HPDE6-E6E7 (cell line): Measurements from ENCODE around the gene DCHS2.

Experiments used
- DNase-seq: peaks from one replicate; pipeline ENCODE4 v3.0.0; 2011; ENCODE audit warnings: missing footprints; ENCODE audit errors: extremely low spot score

Gene DCHS2

GRCh38 chr4:154211506-154211905 is 280.1 kb downstream of the DCHS2 start:
- DNase-seq, result no peak

DNA sequence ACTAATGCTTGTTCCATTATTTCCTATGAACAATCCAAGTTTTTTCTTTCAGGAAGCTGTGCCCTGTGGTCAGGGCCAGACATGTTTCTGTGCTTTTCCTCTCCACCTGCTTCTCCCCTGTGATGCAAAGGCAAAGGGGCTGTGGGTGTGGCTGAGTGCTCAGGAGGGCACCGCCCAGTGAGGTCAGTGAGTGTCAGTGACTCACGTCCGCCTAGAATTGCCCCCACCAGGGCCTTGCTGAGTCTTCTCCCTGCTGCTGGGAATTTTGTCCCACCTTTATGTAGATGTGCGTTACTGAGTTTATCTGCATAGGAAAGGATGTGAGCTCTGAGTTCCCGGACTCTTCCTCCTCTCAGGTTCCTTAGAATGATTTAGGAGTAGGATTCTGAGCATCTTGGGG is 283.2 kb downstream of the DCHS2 start:
- DNase-seq, result peak; percentile 19

DNA sequence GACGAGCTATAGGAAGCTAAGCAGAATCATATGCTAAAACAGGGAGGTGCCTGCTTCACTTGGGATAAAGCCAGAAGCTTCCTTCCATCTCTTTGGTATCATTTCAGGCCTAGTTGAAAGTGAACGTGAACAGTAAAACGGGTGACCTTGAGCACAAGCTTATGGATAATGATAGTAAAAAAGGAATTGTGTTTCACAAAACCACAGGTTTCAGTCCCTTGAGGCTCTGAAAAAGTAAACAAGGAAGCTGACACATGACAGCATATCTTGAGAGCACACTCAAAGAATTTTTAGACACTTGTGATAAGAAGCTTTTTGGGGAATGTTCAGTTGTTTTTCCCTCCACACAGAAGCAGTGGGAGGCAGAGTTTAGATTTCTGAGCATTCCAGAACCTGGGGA is 286.1 kb downstream of the DCHS2 start:
- DNase-seq, result no peak

- DNase-seq, result no peak
Measured at GRCh38 chr4:154194649-154195048, 296.9 kb downstream of the DCHS2 start.

GRCh38 chr4:154192585-154192984 is 299.0 kb downstream of the DCHS2 start:
- DNase-seq, result no peak

DNA sequence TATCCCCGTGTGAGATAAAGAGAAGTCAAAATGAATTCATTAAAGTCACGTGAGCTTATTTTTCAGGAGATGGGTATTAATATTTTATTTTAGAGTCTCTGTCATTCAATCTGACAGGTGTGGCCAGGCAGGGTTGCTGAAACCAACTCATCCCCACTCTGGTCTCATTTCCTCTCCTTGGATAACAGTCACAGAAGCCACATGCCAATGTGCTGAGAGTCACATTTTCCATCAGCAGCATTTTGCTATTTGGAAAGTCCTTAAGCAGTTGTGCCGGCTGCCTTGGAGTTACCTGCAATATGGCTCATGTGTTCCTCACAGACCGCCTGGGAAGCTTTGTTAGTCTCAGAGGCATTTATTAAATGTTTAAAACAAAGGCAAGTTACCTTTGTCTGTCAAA is 302.3 kb downstream of the DCHS2 start:
- no peak for DNase-seq

DNA sequence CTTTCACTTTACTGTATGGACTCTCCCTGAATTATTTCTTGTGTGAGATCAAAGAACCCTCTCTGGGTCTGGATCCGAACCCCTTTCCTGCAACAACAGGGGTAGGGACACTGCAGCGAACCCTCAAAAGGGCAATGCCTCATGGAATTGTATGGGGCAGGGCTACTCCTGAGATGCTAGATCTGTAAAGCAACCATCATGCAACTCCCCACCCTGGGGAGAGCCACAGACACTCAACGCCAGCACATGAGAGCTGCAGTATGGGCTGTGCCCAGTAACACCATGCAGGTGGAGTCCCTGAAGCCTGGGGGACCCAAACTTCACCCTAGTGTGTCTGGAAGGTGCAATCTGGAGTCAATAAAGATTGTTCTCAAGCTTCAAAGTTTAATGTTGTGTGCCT is 304.7 kb downstream of the DCHS2 start:
- DNase-seq, result no peak

DNA sequence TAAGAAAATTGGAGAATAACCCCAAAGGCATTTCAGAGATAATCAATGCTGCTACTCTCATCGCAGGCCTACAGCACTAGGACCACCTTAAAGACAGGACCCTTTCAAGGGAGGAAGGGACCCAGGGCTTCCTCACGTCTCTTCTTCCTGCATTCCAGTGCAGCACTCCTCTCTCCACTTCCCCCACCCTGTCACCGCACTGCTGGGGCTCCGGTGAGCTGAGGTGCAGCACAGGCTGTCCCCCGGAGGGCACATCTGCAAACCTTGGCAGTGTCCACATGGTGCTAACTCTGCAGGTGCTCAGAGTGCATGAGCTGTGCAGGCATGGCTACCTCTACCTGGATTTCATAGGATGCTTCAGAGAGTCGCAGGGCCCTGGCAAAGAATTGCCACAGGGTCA is 305.6 kb downstream of the DCHS2 start:
- DNase-seq, result no peak

- no peak for DNase-seq
Measured at GRCh38 chr4:154184238-154184637, 307.4 kb downstream of the DCHS2 start.

DNA sequence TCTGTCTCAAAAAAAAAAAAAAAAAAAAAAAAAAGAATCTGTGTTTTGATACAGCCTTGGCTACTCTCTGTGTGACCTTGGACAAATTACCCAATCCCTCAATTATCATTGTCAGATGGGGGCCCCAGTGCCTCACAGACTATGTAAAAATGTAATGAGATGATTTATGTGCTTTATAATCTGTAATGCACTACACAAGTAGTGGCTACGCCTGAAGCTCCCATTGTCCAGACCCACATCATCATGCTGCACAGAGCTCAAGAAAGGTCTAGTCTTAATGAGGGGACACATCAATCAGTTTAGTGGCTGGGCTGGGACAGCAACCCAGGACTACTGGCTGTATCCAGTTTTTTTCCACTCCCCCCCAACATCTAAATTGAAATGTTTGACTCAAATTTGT is 308.3 kb downstream of the DCHS2 start:
- DNase-seq, result no peak
